ENCODE data around the gene CCDC142.

GRCh38 chr2:74439803-74440377, 42.9 kb downstream of the CCDC142 start:
- TF ChIP-seq CTCF (IDR thresholded peaks at IDR 0.05) (no peak), POLR2A (IDR thresholded peaks at IDR 0.05) (no peak)

Data from Peyer's patch (tissue), 4 donors.